ENCODE data around the gene ARID4B. TPM values are rescaled to one million over a fixed set of nuclear protein-coding genes. Genes with fewer than 3 reads are reported as not detected.

Gene ARID4B
- total RNA-seq, 1 experiment from 2014 or later, result 34.0 TPM

- peak overlapping the region in 1 of 3 experiments; percentile 1; a peak in 1 of 7 replicates for H3K27ac Mint-ChIP-seq
- H3K4me1 ChIP-seq (ENCODE audit: insufficient read depth, low read length), result no peaks in the 10 kb centered on the region
- H3K4ac ChIP-seq (ENCODE audit: low read depth, low read length), result no peak overlapping the region
- H3K4me3 Mint-ChIP-seq, result no peak overlapping the region
- H3K27me3 ChIP-seq (ENCODE audit: insufficient read depth, low read length), result no peaks in the 10 kb centered on the region
- no peak for DNase-seq
- H4K20me1 ChIP-seq (ENCODE audit: control insufficient read depth, insufficient read depth, insufficient read length), result no peaks in the 10 kb centered on the region
- H3K18ac ChIP-seq (ENCODE audit: insufficient read length, low read depth, low read length), result no peak overlapping the region
- WGBS (ENCODE audit: extremely low coverage, insufficient read length, low lambda C conversion rate), result 100% methylated on average over 1 of the region's 6 CpGs
- no peak overlapping the region for H2BK20ac ChIP-seq (ENCODE audit: low read depth, low read length, poor library complexity, severe bottlenecking)
- no peaks in the 10 kb centered on the region for H3K4me1 Mint-ChIP-seq
- no peak overlapping the region for H2AK5ac ChIP-seq (ENCODE audit: insufficient read length, low read length)
- no peak overlapping the region for H3K14ac ChIP-seq (ENCODE audit: insufficient read depth, low read length)
- H3K23me2 ChIP-seq (ENCODE audit: insufficient read length, low read depth, low read length, poor library complexity, severe bottlenecking), result no peaks in the 10 kb centered on the region
- H2BK12ac ChIP-seq (ENCODE audit: insufficient read length, low read depth, low read length), result no peak overlapping the region
- no peak overlapping the region for H4K8ac ChIP-seq (replicated peaks; ENCODE audit: insufficient read length, low read depth, low read length)
- H2BK15ac ChIP-seq (ENCODE audit: low read depth, low read length), result no peak overlapping the region
- H3K9ac ChIP-seq (ENCODE audit: extremely low read depth, insufficient read length, low read length), result no peak overlapping the region
- H3K4me2 ChIP-seq (ENCODE audit: insufficient read depth, insufficient read length, low read length), result no peak overlapping the region
- no peak overlapping the region for H2BK120ac ChIP-seq (ENCODE audit: low read depth, low read length, poor library complexity, severe bottlenecking)
- no peak overlapping the region for H2BK5ac ChIP-seq (ENCODE audit: insufficient read length, low read length)
- H4K91ac ChIP-seq (ENCODE audit: insufficient read length, low read depth, low read length), result no peak overlapping the region
- H4K5ac ChIP-seq (ENCODE audit: insufficient read length, low read depth, low read length), result no peak overlapping the region
- H3K23ac ChIP-seq (ENCODE audit: insufficient read length, low read depth, low read length), result no peak overlapping the region
- H3T11ph ChIP-seq (ENCODE audit: low read length), result no peak overlapping the region
- H3K79me1 ChIP-seq (ENCODE audit: insufficient read depth, low read depth, low read length, poor library complexity, severe bottlenecking), result no peaks in the 10 kb centered on the region
- H3K56ac ChIP-seq (ENCODE audit: insufficient read length, low read depth, low read length), result no peak overlapping the region
- H3K9me3 ChIP-seq (ENCODE audit: control insufficient read depth, low read depth, low read length), result no peaks in the 10 kb centered on the region
- no peaks in the 10 kb centered on the region for H3K79me2 ChIP-seq (ENCODE audit: insufficient read depth, low read length)
- H3K27me3 Mint-ChIP-seq (ENCODE audit: low read depth), result no peaks in the 10 kb centered on the region
- H3K27ac ChIP-seq (ENCODE audit: insufficient read length, low read depth, low read length), result no peak overlapping the region
- H3K36me3 Mint-ChIP-seq (ENCODE audit: insufficient read depth in 1 of 3, low read depth in 3 of 3), result peaks cover 10 to 44% (median 22%) of the 10 kb centered on the region in 3 experiments; a peak in 5 of 7 replicates
- no peak overlapping the region for H2AFZ ChIP-seq (ENCODE audit: low read length)
- TF ChIP-seq CTCF (conservative IDR thresholded peaks at IDR 0.05), result no peak
- no peaks in the 10 kb centered on the region for H3K9me3 Mint-ChIP-seq
Measured at GRCh38 chr1:235213752-235214151, 114.2 kb downstream of the ARID4B start.

Data from H9 (cell line).